GM20000 (cell line): Measurements from ENCODE around the gene ANO2.

Experiments
- DNase-seq: peaks from one replicate; pipeline ENCODE4 v3.0.0; 2012; ENCODE audit warnings: low spot score
- CTCF ChIP-seq: IDR thresholded peaks from 2 replicates; pipeline ENCODE4 v1.5.1; 2012; ENCODE audit warnings: mild to moderate bottlenecking, control low read depth; ENCODE audit errors: extremely low read depth, missing control alignments

ANO2 gene

GRCh38 chr12:5969974-5970690 is 25.1 kb upstream of the ANO2 start:
- no peak for DNase-seq
- no peak for TF ChIP-seq CTCF

- no peak for TF ChIP-seq CTCF
- no peak for DNase-seq
These were observed 24.3 kb upstream of the ANO2 start for GRCh38 chr12:5969156-5969973.

GRCh38 chr12:5967645-5968415 is 22.8 kb upstream of the ANO2 start:
- TF ChIP-seq CTCF = no peak
- DNase-seq = no peak

- DNase-seq = no peak
- no peak for TF ChIP-seq CTCF
These were observed 21.5 kb upstream of the ANO2 start for GRCh38 chr12:5966486-5967095.

- TF ChIP-seq CTCF = peak; percentile 87
- DNase-seq = peak; percentile 57
These were observed 20.9 kb upstream of the ANO2 start for GRCh38 chr12:5965950-5966383.

GRCh38 chr12:5964913-5965900 is 20.1 kb upstream of the ANO2 start:
- DNase-seq = no peak
- no peak for TF ChIP-seq CTCF
